ENCODE results near the gene FSD1L. TPM values are rescaled to one million over a fixed set of nuclear protein-coding genes. Genes with fewer than 3 reads are reported as not detected.

The FSD1L gene
- total RNA-seq, 2 experiments from 2014 or later: 0.38 to 0.56 TPM

DNA sequence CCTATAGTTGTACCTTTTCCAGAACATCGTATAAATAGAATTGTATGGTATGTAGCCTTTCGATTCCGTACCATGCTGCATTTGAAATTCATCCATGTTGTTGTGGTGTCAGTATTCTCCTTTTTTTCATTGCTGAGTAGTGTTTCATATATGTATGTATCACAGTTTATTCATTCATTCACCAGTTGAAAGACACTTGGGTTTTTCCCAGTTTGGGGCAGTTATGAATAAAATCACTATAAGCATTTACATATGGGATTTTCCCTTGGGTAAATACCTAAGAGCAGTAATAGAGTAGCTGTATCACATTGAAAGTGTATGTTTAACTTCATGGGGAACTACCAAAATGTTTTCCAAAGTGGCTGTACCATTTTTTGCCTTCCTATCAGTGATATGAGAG lies 94.0 kb downstream of the FSD1L start:
- no peaks in the 10 kb centered on the region for H3K36me3 Mint-ChIP-seq (ENCODE audit: low read depth)
- Histone ChIP-seq H3K4me3 (ENCODE audit: low read length) (no peak overlapping the region), H3K4me1 (ENCODE audit: insufficient read depth, low read length) (no peaks in the 10 kb centered on the region), H3K9me3 (ENCODE audit: control insufficient read depth in 1 of 2, insufficient read depth in 1 of 2, low read length in 2 of 2) (no peaks in the 10 kb centered on the region), H3K27me3 (ENCODE audit: control insufficient read depth in 1 of 2, insufficient read depth in 2 of 2, low read length in 2 of 2) (no peaks in the 10 kb centered on the region), H3K27ac (ENCODE audit: low read depth in 1 of 2, low read length in 2 of 2) (no peak overlapping the region), H3K36me3 (ENCODE audit: insufficient read depth, low read length) (no peaks in the 10 kb centered on the region)
- TF ChIP-seq, protein P1, sequence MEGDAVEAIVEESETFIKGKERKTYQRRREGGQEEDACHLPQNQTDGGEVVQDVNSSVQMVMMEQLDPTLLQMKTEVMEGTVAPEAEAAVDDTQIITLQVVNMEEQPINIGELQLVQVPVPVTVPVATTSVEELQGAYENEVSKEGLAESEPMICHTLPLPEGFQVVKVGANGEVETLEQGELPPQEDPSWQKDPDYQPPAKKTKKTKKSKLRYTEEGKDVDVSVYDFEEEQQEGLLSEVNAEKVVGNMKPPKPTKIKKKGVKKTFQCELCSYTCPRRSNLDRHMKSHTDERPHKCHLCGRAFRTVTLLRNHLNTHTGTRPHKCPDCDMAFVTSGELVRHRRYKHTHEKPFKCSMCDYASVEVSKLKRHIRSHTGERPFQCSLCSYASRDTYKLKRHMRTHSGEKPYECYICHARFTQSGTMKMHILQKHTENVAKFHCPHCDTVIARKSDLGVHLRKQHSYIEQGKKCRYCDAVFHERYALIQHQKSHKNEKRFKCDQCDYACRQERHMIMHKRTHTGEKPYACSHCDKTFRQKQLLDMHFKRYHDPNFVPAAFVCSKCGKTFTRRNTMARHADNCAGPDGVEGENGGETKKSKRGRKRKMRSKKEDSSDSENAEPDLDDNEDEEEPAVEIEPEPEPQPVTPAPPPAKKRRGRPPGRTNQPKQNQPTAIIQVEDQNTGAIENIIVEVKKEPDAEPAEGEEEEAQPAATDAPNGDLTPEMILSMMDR (IDR thresholded peaks at IDR 0.05): no peak
- intact Hi-C loops (cut with DNase I, micrococcal nuclease): no loop called here
- ATAC-seq (ENCODE audit: poor library complexity) (no peak), DNase-seq (no peak)
- H3K4me3 Mint-ChIP-seq: no peak overlapping the region
- no peak overlapping the region for H3K27ac Mint-ChIP-seq
- no peaks in the 10 kb centered on the region for H3K9me3 Mint-ChIP-seq
- ChIA-PET CTCF (no interaction called here), POLR2A (no interaction called here)
- H3K4me1 Mint-ChIP-seq (ENCODE audit: low read depth): no peaks in the 10 kb centered on the region
- H3K27me3 Mint-ChIP-seq: no peaks in the 10 kb centered on the region

DNA sequence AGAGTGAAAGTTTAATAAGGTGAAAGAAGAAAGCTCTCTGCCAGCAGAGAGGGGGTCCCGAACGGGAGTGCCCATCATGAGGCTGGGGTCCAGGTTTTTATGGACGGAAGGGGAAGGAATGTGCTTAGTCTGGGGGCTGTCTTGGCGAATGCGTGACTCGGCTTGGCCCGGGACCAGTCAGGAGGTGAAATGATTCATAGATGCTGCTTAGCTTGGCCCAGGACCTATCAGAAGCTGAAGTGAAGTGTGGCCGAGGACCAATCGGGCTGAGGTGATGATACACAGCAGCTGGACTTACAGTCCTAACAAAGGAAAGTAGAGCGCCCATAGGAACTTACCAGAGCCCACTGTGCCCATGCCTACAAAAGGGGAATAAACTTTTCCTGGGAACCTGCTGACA lies 106.2 kb downstream of the FSD1L start:
- TF ChIP-seq, protein P1 (IDR thresholded peaks at IDR 0.05): no peak
- Histone ChIP-seq H3K4me3 (ENCODE audit: low read length) (no peak overlapping the region), H3K4me1 (ENCODE audit: insufficient read depth, low read length) (peaks cover 9% of the 10 kb centered on the region), H3K27me3 (ENCODE audit: control insufficient read depth in 1 of 2, insufficient read depth in 2 of 2, low read length in 2 of 2) (no peaks in the 10 kb centered on the region), H3K36me3 (ENCODE audit: insufficient read depth, low read length) (no peaks in the 10 kb centered on the region), H3K9me3 (ENCODE audit: control insufficient read depth in 1 of 2, insufficient read depth in 1 of 2, low read length in 2 of 2) (no peaks in the 10 kb centered on the region), H3K27ac (ENCODE audit: low read depth in 1 of 2, low read length in 2 of 2) (no peak overlapping the region)
- ChIA-PET CTCF (no interaction called here), POLR2A (no interaction called here)
- intact Hi-C loops (cut with DNase I, micrococcal nuclease): loop anchor here (10.0 kb wide), 2 partner anchors 61 to 1459 kb away; partner anchors contain the start of gene SMC2 (in 2 of the 2)
- H3K4me1 Mint-ChIP-seq (ENCODE audit: low read depth): peaks cover 17% of the 10 kb centered on the region
- no peak for ATAC-seq (ENCODE audit: poor library complexity)
- DNase-seq: no peak
- H3K9me3 Mint-ChIP-seq: no peaks in the 10 kb centered on the region
- H3K27ac Mint-ChIP-seq: no peak overlapping the region
- no peaks in the 10 kb centered on the region for H3K27me3 Mint-ChIP-seq
- H3K4me3 Mint-ChIP-seq: no peak overlapping the region
- peaks cover 15% of the 10 kb centered on the region for H3K36me3 Mint-ChIP-seq (ENCODE audit: low read depth)

DNA sequence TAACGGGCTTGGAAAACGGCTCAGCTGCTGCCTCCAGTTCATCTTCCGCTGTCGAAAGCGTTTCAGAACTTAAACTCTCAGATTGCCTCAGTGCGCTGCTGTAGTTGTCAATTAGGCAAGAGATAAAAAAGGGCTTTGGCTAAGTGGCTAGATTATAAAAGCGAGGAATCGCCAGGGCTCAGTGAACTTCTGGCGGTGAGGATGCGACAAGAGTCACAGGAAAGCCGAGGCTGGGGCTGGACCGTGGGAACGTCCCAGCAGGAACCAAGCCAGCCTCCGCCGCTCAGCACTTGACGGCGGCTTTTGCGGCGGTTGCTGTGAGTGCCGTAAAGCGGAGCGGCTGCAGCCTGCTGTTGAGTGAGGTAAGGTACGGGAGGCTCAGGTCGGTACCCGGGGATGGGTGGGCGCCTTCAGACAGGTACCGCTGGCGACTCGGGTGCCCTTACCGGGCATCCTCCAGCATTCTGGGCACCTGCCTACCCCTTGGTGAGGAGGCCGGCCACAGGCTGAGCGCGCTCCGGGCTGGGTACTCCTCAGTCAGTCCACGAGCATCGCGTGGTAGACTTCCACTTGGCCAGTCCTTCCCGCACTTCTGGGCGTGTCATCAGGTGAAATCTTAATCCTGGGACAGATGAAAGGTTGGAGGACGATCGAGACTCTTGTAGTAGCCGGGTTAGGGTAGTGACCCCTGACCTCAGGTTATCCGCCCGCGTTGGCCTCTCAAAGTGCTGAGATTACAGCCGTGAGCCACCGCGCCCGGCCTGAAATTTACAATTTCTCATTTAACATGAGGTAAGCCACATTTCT lies 110.2 kb downstream of the FSD1L start, which contains the start of gene FKTN:
FKTN (plus strand) TSS at position 328 of the 807 bp plus-strand sequence. CDS start 16,902 bp downstream, outside the sequence.
- CTCF ChIA-PET: no interaction called here
- Histone ChIP-seq H3K4me1 (ENCODE audit: insufficient read depth, low read length) (peaks cover 12% of the 10 kb centered on the region), H3K9me3 (ENCODE audit: control insufficient read depth in 1 of 2, insufficient read depth in 1 of 2, low read length in 2 of 2) (no peaks in the 10 kb centered on the region), H3K36me3 (ENCODE audit: insufficient read depth, low read length) (no peaks in the 10 kb centered on the region), H3K4me3 (ENCODE audit: low read length) (peak within 1 kb of the TSS; percentile 94), H3K27ac (ENCODE audit: low read depth in 1 of 2, low read length in 2 of 2) (peak within 1 kb of the TSS; percentile 30 to 47), H3K27me3 (ENCODE audit: control insufficient read depth in 1 of 2, insufficient read depth in 2 of 2, low read length in 2 of 2) (no peaks in the 10 kb centered on the region)
- TF ChIP-seq, protein P1 (IDR thresholded peaks at IDR 0.05): no peak
- POLR2A ChIA-PET: interaction anchor here (1.3 kb wide), 1 partner anchor 136 kb away, joined by 3 read pairs; the partner anchor contains the start of gene TMEM38B
- Mint-ChIP-seq H3K36me3 (ENCODE audit: low read depth) (peaks cover 43% of the 10 kb centered on the region), H3K27ac (peak within 1 kb of the TSS; percentile 83), H3K4me1 (ENCODE audit: low read depth) (peaks cover 19% of the 10 kb centered on the region), H3K27me3 (no peaks in the 10 kb centered on the region), H3K9me3 (peaks cover 3% of the 10 kb centered on the region), H3K4me3 (peak within 1 kb of the TSS; percentile 93)
- DNase-seq (peak; percentile 56 to 87 (median 72)), ATAC-seq (ENCODE audit: poor library complexity) (peak; percentile 96)
- intact Hi-C loops (cut with DNase I, micrococcal nuclease): loop anchor here (5.0 to 10.0 kb wide), 5 partner anchors 57 to 1463 kb away; partner anchors contain the start of genes SMC2 (in 2 of the 2), FSD1L (in 1 of the 2) and SLC44A1 (in 1 of the 2)

Measured in CD4-positive, alpha-beta T cell (primary cell).